Pulmonary artery endothelial cell (primary cell): Measurements from ENCODE around the gene RDH13. TPM values are rescaled to one million over a fixed set of nuclear protein-coding genes. Genes with fewer than 3 reads are reported as not detected.
"Not testable (repeated sequence)": the region's sequence is repeated elsewhere in the genome, so short reads cannot be mapped to it uniquely, and the experiment has no call there.

Experiments
- DNase-seq: peaks from one replicate; pipeline ENCODE4 v3.0.0-alpha.2; 2011; ENCODE audit warnings: low read depth, low spot score
- total RNA-seq: library from RNA; depleted of rRNA; stranded (reverse); fragments of >200 nt; gene quantifications from 2 replicates; pipeline ENCODE4 v1.2.3, GENCODE V29; 2014

The RDH13 gene
- total RNA-seq, 1 donor from 2014 or later: 13.8 TPM

DNA sequence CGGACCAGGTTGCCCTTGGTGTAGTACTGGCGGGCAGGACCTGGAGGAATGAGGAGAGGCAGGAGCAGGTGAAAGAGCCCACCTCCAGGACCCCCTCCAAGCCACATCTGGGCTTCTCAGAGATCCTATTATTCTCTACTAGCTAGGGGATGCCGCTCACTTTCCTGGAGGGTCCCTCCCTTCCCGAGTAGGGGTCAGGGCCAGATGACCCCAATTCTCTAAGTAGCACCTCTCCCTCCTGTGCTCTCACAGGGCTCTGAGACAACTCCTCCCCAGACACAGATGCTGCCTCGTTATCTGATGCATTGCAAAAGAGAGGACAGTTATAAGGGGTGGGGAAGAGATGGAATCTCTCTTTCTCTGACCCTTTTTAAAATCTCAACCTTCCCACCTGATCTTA is 47.8 kb downstream of the RDH13 start:
- DNase-seq: no peak

DNA sequence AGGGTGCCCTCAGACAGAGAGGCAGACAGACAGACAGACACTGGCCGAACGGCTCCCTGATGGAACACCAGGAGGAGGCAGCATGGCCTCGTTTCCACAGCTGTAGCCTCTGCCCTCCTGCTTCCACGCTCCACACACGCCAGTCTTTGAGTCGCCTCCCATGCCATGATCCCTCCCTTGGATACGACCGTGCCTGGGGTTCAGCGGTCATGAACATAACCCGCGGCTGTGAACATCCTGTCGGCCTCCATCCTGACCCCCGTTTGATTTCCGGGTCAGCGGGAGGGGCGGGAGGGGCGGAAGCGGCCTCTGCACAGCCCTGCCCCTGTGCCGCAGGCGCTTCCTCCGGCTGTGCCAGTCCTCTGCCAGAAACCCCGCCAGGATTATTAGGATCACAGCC is 48.2 kb downstream of the RDH13 start:
- DNase-seq: no peak

DNA sequence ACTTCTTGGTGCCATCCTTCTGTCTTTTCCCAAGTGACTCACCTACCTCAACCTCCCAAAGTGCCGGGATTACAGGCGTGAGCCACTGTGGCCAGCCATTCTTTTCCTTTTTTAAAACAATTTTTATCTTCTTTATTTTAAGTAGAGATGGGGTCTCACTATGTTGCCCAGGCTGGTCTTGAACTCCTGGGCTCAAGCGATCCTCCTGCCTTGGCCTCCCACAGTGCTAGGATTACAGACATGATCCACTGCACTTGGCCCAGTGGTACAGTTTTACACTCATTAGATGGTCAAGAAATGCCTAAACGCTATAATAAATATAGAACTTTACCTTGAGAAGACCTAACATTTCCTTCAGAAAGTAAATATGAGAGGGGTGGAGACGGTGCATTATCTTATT is 49.4 kb downstream of the RDH13 start:
- no peak for DNase-seq

DNA sequence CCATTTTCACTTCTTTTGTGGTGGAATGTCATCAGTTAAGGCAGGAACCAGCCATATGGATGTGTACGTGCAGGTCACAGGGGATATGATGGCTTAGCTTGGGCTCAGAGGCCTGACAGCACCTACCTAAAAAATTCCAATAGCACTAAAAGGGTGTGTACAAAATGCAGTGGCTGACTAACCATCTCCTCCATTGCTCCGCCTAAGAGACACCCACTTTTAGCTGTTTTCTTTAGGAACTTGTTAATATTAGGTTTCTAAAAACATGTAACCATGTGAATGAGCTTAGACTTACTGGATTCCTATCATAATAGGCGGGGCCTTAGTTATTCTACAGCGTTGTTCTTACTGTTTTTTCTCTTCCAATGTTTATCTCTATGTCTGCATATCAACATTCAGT is 50.6 kb downstream of the RDH13 start:
- no peak for DNase-seq

DNA sequence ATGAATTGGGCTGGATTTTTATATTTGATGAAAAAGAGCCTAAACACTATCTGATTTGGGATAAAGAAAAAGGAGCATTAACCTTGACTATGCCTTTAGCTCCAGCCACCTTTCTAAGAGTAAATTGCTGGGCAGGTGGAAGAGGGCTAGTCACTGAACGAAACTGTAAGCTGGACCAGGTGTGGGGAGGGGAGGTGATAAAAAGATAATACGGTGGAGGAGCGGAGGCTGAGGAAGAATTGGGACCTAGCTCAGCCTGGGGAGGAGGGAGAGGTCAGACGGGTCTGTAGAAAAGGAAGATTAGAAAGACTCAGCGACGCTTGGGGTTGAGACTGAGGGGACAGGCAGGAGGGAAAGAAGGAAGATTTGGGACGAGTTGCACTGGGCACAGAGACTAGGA is 52.4 kb downstream of the RDH13 start:
- DNase-seq: not testable (repeated sequence)

DNA sequence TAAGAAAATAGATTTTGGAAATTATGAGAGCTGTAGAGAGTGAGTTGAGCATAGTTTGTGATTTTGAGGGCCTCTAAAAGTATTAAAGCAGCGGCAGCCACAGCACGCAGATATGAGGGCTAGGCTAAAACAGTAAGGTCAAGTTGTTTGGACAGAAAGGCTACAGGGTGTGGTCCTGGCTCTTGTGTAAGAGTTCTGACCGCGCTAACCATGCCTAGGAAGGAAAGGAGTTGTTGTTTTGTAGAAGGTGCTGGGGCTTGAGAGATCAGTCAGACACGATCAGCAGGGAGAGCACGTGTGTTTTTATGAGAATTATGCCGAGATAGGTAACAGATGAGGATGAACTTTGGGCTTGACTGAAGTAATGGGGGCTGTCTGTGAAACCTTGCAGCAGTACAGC is 54.2 kb downstream of the RDH13 start:
- not testable (repeated sequence) for DNase-seq

DNA sequence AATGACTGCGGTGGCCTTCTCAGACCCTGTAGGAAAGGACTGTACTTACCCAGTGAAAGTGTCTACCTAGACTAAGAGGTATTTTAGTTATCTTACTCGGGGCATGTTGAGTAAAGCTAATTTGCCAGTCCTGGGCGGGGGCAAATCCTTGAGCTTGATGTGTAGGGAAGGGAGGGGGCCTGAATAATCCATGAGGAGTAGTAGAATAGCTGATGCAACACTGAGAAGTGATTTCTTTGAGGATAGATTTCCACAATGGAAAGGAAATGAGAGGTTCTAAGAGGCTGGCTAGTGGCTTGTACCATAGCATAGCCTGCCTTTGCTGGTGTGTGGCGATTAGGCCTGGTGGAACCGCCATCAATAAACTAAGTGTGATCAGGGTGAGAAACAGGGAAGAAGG is 54.8 kb downstream of the RDH13 start:
- DNase-seq: not testable (repeated sequence)

DNA sequence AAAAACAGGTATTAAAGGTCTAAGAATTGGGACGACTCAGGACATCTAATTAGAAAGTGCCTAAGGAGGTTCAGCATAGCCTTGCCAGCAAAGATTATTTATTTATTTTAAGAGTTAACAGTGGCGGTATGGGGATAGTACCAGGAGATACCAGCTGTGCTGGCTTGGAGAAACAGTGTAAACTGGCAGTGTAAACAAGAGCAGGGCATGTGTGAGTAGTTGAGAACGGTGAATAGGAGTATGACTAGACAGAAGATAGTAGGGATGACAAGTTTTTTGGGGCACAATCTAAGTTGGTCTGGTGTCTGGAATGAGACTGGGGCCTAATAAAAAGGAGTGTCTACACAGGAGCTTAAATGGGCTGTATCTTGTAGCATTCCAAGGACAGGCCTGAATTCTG is 55.4 kb downstream of the RDH13 start:
- DNase-seq: not testable (repeated sequence)

DNA sequence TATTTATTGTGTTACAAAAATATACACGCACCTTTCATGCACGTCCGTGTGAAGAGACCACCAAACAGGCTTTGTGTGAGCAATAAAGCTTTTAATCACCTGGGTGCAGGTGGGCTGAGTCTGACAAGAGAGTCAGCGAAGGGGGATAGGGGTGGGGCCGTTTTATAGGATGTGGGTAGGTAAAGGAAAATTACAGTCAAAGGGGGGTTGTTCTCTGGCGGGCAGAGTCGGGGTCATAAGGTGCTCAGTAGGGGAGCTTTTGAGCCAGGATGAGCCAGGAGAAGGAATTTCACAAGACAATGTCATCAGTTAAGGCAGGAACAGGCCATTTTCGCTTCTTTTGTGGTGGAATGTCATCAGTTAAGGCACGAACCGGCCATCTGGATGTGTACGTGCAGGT is 56.2 kb downstream of the RDH13 start:
- DNase-seq: not testable (repeated sequence)

DNA sequence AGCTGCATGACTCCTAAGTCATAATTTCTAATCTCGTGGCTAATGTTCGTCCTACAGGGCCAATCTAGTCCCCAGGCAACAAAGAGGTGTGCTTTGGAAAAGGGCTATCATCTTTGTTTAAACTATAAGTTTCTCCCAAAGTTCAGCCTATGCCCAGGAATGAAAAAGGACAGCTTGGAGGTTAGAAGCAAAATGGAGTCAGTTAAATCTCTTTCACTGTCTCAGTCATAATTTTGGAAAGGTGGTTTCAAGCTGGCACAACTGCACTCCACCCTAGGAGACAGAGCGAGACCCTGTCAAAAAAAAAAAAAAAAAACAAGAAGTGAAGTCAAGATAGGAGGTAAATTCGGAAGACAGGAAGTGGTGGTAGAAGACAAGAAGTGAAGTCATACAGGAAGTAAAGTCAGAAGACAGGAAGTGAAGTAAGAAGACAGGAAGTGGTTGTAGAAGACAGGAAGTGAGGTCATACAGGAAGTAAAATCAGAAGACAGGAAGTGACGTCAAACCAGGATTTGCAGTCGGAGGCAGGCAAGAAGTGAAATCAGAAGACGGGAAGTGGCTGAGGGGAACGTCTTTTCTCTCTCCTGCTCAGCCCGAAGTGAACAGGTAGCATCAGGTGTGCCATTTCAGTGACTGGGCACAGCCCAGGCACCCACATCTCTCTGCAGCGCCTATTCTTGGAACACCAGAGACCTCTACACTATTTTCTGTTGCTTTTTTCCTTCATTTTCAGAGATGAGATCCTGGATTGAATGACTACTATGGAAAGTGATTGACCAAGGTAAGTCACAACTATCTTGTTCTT is 57.1 kb downstream of the RDH13 start:
- DNase-seq: no peak

DNA sequence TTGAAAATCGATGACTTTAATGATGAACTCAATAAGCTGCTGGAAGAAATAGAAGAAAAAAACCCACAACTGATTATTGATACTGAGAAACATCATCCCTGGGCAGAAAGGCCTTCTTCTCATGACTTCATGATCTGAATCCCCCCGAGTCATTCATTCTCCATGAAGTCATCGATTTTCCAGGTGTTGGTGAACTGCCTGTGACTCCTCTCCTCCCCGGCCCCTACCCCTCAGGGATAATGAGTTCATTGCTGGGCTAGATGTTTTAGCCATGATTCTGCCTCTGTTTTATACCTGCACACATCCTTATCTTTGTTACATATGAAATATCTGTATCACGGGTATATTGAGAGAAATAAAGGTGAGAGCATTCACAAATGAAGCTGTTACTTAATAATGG is 62.2 kb downstream of the RDH13 start:
- DNase-seq: no peak

DNA sequence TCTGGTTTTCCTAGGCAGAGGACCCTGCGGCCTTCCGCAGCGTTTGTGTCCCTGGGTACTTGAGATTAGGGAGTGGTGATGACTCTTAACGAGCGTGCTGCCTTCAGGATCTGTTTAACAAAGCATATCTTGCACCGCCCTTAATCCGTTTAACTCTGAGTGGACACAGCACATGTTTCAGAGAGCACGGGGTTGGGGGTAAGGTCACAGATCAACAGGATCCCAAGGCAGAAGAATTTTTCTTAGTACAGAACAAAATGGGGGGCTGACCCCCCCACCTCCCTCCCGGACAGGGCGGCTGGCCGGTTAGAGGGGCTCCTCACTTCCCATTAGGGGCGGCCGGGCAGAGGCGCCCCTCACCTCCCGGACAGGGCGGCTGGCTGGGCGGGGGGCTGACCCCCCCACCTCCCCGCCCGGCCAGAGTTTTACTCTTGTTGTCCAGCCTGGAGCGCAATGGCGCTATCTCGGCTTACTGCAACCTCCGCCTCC is 64.2 kb downstream of the RDH13 start:
- not testable (repeated sequence) for DNase-seq

DNA sequence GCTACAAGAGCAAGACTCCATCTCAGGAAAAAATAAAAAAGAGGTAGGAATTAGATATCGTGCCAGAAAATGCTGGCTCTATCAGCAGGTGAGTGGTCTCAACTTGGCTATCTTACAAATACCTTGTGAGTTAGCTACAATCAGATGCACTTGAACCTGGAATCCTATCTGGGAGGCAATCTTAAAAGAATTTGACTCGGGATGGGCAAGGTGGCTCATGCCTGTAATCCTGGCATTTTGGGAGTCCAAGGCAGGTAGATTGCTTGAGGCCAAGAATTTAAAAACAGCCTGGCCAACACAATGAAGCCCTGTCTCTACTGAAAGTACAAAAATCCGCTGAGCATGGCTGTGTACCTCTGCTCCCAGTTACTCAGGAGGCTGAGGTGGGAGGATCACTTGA is 67.4 kb downstream of the RDH13 start:
- DNase-seq: no peak

Other genes starting within 250 kb of the RDH13 start
- not detected in 2 replicates for gene KIR3DL1, start 246.7 kb downstream of the RDH13 start, total RNA-seq
- gene KIR2DS4, start 230.5 kb downstream of the RDH13 start, total RNA-seq: not detected in 2 replicates
- not detected in 2 replicates for gene KIR3DL2, start 212.7 kb downstream of the RDH13 start, total RNA-seq
- gene FCAR, start 188.9 kb downstream of the RDH13 start, total RNA-seq: not detected in 2 replicates
- gene NCR1, start 157.0 kb downstream of the RDH13 start, total RNA-seq: not detected in 2 replicates
- not detected in 2 replicates for gene NLRP7, start 115.6 kb downstream of the RDH13 start, total RNA-seq
- gene NLRP2, start 96.8 kb downstream of the RDH13 start, total RNA-seq: 0.20 and 0.28 TPM in 2 replicates
- not detected in 2 replicates for gene GP6, start 24.9 kb downstream of the RDH13 start, total RNA-seq
- 4.7 and 7.5 TPM in 2 replicates for gene EPS8L1, start 12.7 kb upstream of the RDH13 start, total RNA-seq
- gene PPP1R12C, start 54.5 kb upstream of the RDH13 start, total RNA-seq: 34.8 and 37.1 TPM in 2 replicates
- 2.0 and 2.3 TPM in 2 replicates for gene TNNT1, start 86.1 kb upstream of the RDH13 start, total RNA-seq
- gene TNNI3, start 94.6 kb upstream of the RDH13 start, total RNA-seq: not detected in 2 replicates
- gene DNAAF3, start 103.5 kb upstream of the RDH13 start, total RNA-seq: 0.32 and 0.73 TPM in 2 replicates
- not detected in 2 replicates for gene SYT5, start 117.1 kb upstream of the RDH13 start, total RNA-seq
- gene PTPRH, start 146.4 kb upstream of the RDH13 start, total RNA-seq: 0.46 and 1.2 TPM in 2 replicates
- 0.73 and 1.1 TPM in 2 replicates for gene TMEM86B, start 165.6 kb upstream of the RDH13 start, total RNA-seq
- 32.5 and 33.0 TPM in 2 replicates for gene PPP6R1, start 195.9 kb upstream of the RDH13 start, total RNA-seq
- gene HSPBP1, start 217.0 kb upstream of the RDH13 start, total RNA-seq: 30.1 and 37.8 TPM in 2 replicates
- 0.07 and 0.40 TPM in 2 replicates for gene BRSK1, start 220.8 kb upstream of the RDH13 start, total RNA-seq